Testis (tissue), 2 donors: ENCODE results near the gene ESR2.

Source experiments
- CTCF ChIP-seq, 3 experiments: fragments of 450-650 bp in 2 of 3; fragments of 200-600 bp in 1 of 3; sonication (generic) in 1 of 3; IDR thresholded peaks; one replicate each; pipeline ENCODE4 v1.5.1; 2016 to 2019; ENCODE audit warnings: antibody characterized with exemption in 3 of 3, mild to moderate bottlenecking in 2 of 3, moderate library complexity in 1 of 3
- POLR2A ChIP-seq: fragments of 450-650 bp; IDR thresholded peaks from one replicate; pipeline ENCODE4 v1.6.1; 2017; ENCODE audit warnings: antibody characterized with exemption, mild to moderate bottlenecking, moderate library complexity

GRCh38 chr14:64232095-64232838, 61.9 kb downstream of the ESR2 start:
- TF ChIP-seq POLR2A = no peak
- no peak for TF ChIP-seq CTCF (IDR thresholded peaks at IDR 0.05)
